Umbilical cord (tissue), 2 donors: ENCODE data around the gene CELA2B. TPM values are rescaled to one million over a fixed set of nuclear protein-coding genes. Genes with fewer than 3 reads are reported as not detected.
"Not testable (repeated sequence)": the region's sequence is repeated elsewhere in the genome, so short reads cannot be mapped to it uniquely, and the experiment has no call there.

Experiments used
- DNase-seq: peaks from one replicate; pipeline ENCODE4 v3.0.0-alpha.2; 2015; ENCODE audit warnings: low spot score
- total RNA-seq: library from RNA; depleted of rRNA; stranded (reverse); fragments of >200 nt; gene quantifications from one replicate; pipeline ENCODE4 v1.2.3, GENCODE V29; 2014; ENCODE audit warnings: low replicate concordance; ENCODE audit not compliant: insufficient read depth

Gene CELA2B
- total RNA-seq, 1 donor from 2014 or later, result not detected

- DNase-seq, result no peak
These were observed 7.8 kb upstream of the CELA2B start for GRCh38 chr1:15468145-15468544.

- DNase-seq, result no peak
These were observed 6.5 kb upstream of the CELA2B start for GRCh38 chr1:15469361-15469760.

GRCh38 chr1:15469821-15470448 is 6.0 kb upstream of the CELA2B start:
- DNase-seq, result not testable (repeated sequence)

DNA sequence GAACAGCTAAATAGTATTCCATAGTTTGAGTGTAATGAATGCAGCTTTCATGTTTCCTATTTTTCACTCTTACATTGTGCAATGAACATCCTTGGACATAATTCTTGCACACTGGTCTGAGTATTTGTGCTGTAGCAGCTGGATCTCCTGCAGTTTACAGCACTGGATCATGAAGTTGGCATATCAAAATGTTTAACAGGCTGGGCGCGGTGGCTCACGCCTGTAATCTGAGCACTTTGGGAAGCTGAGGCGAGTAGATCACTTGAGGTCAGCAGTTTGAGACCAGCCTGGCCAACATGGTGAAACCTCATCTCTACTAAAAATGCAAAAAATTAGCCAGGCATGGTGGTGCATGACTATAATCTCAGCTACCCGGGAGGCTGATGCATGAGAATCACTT is 4.8 kb upstream of the CELA2B start:
- DNase-seq, result not testable (repeated sequence)

DNA sequence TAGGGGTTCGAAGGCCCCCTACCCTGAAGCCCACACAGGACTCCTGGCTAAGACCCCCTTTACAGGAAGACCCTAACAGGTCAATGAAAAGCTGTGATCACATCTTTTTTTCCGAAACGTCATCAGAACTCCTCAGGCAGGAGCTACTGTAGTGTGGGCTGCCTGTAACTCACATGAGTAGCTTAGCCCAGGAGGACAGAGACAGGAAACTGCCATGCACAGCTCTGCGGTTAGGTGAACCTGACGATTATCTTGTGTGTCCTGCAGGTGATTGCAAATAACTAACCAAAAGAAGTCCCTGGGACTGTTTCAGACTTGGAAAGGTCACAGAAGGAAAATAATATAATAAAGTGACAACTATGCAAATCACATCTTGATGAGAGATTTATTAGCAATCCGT is 4.2 kb upstream of the CELA2B start:
- not testable (repeated sequence) for DNase-seq

GRCh38 chr1:15472587-15472986 is 3.3 kb upstream of the CELA2B start:
- no peak for DNase-seq

DNA sequence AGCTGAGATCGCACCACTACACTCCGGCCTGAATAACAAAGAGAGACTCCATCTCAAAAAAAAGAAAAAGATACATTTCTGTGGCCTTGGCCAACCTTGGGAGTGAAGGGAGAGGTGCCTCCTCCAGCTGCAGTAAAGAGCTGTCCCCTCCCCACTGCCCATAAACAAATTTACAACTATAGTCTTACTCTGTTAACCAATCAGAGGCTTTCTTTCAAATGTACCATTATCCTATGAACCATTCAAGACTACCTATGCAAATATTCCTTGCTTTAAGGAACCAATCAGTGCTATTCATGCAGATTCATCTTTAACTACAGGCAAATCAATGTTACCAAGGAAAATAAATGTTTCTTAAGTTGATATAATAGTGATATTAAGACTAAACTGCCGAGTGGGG is 1.0 kb downstream of the CELA2B start:
- no peak for DNase-seq

DNA sequence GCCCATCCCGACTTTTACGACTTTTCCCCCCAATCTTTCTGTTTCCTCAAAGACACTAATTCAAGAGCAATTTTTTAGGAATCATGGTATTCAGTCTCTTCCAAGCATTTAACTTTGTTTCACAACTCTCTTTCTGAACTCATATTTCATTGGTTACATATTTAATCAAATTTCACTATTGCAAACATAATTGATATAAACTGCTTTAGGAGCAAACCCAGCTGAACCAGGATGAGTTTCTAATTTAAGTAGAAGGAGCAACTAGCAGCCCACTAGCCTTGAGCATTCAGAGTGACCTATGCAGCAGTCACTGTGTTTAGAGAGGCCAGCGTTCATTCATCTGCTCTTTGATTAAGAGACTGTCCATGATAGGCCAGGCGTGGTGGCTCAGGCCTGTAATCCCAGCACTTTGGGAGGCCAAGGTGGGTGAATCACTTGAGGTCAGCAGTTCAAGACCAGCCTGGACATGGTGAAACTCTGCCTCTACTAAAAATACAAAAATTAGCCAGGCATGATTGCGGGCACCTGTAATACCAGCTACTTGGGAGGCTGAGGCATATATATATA is 1.8 kb downstream of the CELA2B start:
- no peak for DNase-seq

- DNase-seq, result no peak
These were observed 3.9 kb downstream of the CELA2B start for GRCh38 chr1:15479654-15480347.

- DNase-seq, result not testable (repeated sequence)
These were observed 6.6 kb downstream of the CELA2B start for GRCh38 chr1:15482455-15482854.

DNA sequence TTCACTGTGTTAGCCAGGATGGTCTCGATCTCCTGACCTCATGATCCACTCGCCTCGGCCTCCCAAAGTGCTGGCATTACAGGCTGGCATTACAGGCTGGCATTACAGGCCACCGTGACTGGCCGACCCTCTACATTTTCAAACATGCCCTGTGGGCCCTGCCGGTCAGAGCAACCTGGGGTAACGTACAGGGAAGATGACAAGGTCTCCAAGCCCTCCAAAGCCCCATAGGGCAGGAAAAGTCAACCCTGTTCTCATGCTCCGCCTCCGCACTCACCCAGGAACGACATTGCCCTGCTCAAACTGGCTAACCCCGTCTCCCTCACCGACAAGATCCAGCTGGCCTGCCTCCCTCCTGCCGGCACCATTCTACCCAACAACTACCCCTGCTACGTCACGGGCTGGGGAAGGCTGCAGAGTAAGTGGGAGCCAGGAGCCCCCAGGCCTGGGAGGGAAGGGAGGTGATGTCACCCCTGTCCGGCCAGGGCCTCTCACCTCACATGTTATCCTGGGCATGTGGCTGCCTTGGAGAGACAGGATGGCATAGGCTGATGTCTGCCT is 7.2 kb downstream of the CELA2B start:
- DNase-seq, result not testable (repeated sequence)

GRCh38 chr1:15483971-15484370 is 8.1 kb downstream of the CELA2B start:
- DNase-seq, result no peak

DNA sequence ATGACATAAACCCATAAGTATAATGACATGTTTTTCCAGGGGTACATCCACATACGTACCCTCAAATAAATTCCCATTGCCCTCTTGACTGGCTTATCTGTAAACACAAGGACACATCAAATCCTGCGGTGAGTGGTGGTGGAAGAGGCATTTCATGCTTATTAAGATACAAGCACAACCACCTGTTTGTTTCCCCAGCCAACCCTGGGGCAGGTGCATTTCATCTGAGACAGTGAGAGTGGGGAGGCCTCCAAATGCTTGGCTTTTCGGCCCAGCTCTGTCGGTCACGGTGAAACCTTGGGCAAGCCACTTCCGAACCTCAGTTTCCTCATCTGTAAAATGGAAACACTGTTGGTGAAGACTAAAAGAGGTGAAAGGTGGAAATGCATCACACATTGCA is 8.5 kb downstream of the CELA2B start:
- not testable (repeated sequence) for DNase-seq

DNA sequence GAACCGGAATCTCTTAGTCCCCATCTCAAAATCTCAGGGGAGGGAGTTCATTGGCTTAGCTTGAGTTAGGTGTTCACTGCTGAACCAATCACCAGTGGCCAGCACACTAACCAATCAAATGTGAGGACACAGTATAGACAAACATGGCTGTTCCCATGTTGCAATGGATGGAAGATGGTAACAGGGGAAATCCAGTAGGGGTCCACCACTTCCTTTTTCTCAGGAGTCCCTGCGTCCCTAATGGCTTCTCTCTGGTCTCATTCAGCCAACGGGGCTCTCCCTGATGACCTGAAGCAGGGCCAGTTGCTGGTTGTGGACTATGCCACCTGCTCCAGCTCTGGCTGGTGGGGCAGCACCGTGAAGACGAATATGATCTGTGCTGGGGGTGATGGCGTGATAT is 9.7 kb downstream of the CELA2B start:
- no peak for DNase-seq

DNA sequence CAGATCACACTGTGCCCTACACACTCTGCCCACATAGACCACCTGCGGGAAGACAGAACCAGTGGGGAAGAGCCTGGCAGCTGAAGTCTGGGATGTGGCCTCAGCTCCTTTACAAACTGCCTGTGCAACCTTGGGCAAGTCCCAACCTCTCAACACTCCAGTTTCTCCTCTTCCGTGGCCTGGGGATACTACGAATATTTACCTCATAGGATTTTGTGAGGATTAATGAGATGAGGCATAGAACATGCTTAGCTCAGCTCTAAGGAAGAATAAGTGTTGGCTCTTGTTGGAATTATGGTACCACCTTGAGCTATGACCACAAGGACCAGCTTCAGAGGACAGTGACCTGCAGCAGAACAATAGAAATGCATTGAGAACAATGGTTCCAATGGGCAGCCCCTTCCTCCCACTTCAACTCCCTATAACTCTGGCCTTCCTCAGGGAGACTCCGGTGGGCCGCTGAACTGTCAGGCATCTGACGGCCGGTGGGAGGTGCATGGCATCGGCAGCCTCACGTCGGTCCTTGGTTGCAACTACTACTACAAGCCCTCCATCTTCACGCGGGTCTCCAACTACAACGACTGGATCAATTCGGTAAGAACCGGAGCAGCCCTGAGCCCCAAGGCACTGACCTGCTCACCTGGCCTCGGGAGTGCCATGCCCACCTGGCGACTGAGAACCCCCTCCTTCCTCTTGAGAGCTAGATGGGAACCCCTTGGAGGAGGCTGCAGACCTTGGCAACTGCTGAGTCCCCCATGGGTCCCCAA is 11.1 kb downstream of the CELA2B start:
- not testable (repeated sequence) for DNase-seq

GRCh38 chr1:15488371-15488770 is 12.5 kb downstream of the CELA2B start:
- no peak for DNase-seq

- DNase-seq, result no peak
These were observed 13.3 kb downstream of the CELA2B start for GRCh38 chr1:15489052-15489736.

DNA sequence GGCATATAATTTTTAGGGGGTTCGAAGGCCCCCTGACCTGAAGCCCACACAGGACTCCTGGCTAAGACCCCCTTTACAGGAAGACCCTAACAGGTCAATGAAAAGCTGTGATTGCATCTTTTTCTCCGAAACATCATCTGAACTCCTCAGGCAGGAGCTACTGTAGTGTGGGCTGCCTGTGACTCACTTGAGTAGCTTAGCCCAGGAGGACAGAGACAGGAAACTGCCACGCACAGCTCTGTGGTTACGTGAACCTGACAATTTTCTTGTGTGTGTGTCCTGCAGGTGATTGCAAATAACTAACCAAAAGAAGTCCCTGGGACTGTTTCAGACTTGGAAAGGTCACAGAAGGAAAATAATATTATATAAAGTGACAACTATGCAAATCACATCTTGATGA is 15.1 kb downstream of the CELA2B start:
- not testable (repeated sequence) for DNase-seq

- peak; percentile 60 for DNase-seq
These were observed 16.7 kb downstream of the CELA2B start for GRCh38 chr1:15492596-15492995.

GRCh38 chr1:15493869-15494390 is 18.0 kb downstream of the CELA2B start:
- DNase-seq, result no peak
